GM19351 (cell line): ENCODE measurements around the gene CATSPER4.
A peak's percentile ranks its signal among the peaks of the same experiment; 100 is the strongest.

Experiments
- ATAC-seq: cut with Tn5 transposase; IDR thresholded peaks from one replicate; pipeline ENCODE4 v1.9.1; 2021; ENCODE audit warnings: mild to moderate bottlenecking, moderate library complexity; ENCODE audit not compliant: unreplicated experiment

CATSPER4 gene

DNA sequence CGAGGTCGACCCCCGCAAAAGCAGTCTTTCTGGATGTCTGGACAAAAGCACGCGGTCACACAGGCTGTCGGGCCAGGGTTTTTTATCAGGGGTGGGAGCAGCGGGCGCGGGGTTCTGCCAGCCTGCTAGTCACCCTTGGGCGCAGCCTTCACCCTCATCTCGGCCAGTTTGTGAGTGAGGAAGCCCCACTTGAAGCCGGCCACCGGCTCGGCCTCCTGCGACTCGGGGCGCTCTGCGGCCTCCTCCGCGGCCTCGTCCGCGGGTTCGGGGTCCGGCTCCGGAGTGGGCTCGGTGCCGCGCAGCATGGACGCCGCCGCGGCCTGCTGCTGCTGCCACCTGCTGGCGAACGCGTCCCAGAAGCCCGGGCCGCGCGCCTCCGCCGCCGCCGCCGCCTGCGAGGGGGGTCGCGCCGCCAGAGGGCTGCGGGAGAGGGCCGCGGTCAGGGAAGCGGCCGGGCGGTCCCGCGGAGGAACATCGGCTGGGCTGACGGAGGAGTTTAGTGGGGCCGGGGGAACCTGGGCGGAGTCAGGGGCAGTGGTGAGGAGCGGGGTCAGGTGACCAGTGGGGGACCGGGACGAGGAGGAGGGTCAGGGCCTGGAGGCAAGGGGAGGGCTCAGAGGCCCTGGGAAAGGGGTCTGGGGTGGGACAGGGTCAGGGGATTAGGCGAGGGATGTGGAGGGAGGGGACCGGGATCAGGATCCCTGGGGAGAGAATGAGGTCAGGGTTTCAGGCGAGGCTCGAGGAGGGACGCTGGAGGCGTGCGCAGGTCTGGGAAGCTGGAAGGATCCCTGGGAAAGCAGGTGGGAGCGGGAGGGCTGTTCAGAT is 26.2 kb upstream of the CATSPER4 start:
- no peak for ATAC-seq

DNA sequence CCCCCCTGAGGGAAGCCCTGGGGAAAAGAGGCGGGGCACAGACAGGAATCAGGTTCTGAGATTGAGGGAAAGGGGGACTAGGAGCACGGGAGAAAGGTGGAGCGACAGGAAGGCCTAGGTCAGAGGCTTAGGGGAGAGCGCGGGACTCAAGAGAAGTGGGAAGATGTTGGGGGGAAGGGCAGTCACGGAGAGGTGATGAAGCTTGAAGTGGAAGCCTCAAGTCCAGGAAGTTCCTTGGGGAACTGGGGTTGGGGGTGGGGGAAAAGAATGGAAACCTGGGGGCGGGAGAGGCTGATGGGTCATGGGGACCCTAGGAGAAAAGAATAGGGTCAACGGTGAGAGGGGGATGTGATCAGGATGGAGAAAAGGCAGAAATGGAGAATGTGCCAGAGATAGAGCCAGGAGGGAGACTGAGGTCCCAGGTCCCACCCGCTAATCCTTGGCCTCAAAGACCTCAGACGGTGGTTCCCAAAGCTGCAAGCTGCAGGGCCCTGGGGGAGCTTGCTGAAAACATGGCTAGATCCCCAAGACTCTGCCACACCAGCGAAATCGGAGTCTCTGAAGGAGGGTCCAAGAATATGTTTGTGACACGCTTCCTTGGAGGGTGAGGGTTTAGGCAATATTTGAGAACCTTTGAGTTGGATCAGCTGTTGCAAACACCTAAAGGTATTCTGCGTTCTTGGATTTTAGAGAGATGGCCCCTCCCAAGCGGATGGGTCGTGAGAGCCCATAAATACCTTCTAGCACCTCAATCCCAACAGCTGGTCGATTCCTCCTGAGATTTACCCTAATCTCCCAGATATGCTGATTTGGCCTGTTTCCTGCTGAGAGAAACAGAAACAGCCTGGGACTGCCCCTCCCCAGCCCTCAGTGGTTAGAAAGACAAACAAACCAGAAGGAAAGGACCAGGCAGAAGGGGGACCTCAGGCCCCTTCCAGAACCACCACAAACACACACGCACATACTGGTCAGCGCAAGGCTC is 25.2 kb upstream of the CATSPER4 start:
- ATAC-seq, result no peak

GRCh38 chr1:26166719-26167281 is 23.6 kb upstream of the CATSPER4 start:
- ATAC-seq, result no peak

DNA sequence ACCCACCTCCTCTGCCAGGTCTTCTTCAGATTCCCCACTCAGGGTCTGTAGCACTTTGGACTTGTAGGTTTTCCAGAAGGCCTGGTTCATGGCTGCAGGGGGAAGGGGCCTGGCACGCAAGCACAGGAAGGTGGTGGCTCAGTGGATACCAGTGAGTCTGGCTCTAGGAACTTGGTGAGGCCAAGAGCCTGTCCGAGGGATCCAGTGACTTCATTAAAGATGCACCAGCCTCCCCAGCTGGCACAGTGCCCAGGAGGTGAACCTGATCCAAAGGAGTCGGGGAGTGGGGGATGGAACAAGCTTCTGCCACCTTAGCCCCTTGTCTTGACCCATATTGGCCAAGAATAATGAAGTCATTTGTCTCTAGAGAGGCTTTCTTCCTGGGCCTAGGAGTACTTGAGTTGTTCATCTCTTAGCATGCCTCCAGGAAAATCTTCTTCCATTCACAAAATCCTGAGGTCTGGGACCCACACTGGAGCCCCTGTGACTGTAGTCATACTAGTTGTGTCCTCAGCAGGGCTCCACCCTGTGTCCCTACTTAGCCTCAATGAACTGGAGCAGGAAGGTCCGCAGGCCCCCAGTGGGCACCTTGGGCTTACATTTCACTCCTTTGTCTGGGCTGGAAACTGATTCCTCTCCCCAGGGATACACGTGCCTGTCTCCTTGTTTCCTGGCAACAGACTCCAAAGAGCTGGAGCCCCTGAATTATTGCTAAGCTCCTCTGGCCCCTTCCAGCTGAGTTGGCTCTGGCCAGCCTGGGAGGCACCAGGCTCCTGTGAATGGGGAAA is 21.8 kb upstream of the CATSPER4 start, which contains the start of gene C1orf232:
TSS of gene C1orf232 (minus strand) at position 554 of the 788 bp plus-strand sequence. CDS start at position 90, 464 bp downstream.
- ATAC-seq, result no peak

GRCh38 chr1:26169198-26169554 is 21.2 kb upstream of the CATSPER4 start:
- no peak for ATAC-seq

DNA sequence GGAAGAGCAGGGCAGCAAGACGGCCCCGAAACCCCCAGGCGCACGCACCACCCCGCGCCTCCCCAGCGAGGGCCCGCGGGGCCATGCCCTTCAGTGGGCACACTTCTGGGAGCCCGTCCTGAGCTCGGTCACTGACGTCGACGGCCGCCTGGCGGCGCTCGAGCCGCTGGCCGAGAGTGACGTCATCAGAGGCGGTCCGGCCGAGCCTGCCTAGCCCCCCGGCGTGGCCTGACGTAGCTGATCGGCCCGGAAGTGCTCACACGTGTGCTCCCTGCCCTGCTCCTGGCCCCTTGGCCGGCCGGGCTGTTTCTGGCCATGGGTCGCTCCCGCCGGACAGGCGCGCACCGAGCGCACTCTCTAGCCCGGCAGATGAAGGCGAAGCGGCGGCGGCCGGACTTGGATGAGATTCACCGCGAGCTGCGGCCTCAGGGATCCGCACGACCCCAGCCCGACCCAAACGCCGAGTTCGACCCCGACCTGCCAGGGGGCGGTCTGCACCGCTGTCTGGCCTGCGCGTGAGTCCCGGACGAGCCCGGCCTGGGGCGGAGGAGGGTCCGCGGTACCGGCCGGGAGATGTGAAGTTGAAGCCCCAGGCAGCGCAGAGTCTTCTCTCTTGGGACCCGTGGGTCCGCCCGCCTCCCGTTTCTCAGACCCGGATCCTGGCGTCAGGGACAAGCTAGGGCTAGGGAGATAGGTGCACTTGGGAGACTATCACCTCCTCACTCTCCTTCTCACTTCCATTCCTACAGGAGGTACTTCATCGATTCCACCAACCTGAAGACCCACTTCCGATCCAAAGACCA is 20.5 kb upstream of the CATSPER4 start, which contains the start of gene ZNF593:
TSS of gene ZNF593 (plus strand) at position 240 of the 803 bp plus-strand sequence. CDS start at position 316, 76 bp downstream.
- peak; percentile 97 for ATAC-seq

GRCh38 chr1:26170472-26170821 is 20.0 kb upstream of the CATSPER4 start:
- ATAC-seq, result no peak

GRCh38 chr1:26171084-26172072 is 19.0 kb upstream of the CATSPER4 start, which contains the start of gene ZNF593OS:
Gene ZNF593OS, minus strand, starts transcription at chr1:26171832. Its CDS starts 171 bp downstream, at chr1:26171661.
- ATAC-seq, result no peak

- no peak for ATAC-seq
These were observed 15.1 kb upstream of the CATSPER4 start for GRCh38 chr1:26175346-26175745.

GRCh38 chr1:26177182-26177684 is 13.2 kb upstream of the CATSPER4 start, which contains the start of gene CNKSR1:
Gene CNKSR1, plus strand, starts transcription at chr1:26177491. Its CDS starts 57 bp downstream, at chr1:26177548.
- ATAC-seq, result no peak

DNA sequence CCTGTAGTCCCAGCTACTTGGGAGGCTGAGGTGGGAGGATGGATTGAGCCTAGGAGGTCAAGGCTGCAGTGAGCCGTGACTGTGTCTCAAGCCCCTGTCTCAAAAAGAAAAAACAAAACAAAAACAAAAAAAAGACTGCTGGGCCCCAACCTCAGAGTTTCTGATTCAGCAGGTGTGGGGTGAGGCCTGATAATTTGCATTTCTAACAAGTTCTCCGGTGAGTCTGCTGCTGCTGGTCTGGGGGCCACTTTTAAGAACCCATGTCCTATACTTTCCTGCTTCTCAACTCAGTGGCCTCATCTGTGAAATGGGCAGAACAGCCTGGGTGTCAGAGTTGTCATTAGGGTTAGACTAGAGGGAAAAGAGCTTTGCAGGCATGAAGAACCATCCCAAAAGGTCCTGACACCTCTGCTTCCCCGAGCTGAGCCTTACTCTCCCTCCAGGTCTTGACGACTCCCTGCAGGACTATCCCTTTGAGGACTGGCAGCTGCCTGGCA is 10.3 kb upstream of the CATSPER4 start:
- no peak for ATAC-seq

DNA sequence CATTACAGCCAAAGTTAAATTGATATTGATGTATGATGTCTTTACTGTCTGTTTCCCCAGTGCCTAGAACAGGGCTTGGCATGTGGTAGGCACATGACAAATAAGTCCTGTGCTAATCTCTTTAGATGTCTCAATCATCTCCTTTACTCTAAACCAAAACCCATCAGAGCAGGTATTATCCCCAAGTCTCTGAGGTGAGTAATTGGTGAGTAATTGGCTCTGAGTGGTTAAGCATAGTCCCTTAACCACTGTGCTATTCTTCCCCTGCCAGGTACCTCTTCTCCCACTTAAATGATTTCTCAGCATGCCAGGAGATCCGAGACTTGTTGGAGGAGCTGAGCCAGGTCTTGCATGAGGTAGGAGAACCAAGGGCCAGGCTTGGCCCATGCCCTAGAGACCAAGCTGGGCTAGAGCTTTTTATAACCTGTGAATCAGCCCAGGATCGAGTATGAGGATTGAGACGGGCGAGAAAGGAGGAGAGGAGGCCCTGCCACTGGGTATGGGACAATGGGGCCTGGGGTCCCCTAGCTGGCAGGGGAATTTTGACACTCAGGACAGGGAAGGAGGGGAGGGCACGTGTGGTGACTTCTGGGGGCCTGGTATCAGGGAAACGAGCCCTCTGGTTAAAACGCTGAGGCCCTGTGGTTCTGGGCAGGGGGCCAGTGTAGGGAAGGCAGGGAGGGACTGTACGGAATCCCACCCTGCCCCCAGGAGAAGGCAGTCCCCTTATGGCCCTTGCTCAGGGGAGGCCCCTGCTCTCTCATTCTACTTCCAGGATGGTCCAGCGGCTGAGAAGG is 8.6 kb upstream of the CATSPER4 start:
- ATAC-seq, result no peak

DNA sequence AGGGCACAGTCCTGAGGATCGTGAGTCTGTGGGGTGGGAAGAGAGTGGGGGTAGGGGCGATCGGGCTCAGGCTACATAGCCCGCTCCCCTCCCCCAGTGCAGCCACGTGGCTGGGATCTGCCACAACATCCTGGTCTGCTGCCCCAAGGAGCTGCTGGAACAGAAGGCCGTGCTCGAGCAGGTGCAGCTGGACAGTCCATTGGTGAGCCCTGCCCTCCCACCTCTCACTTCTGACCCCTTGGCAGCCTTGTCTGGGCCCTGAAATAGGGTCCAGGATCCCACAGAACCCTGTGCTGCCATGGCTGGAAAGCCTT is 8.1 kb upstream of the CATSPER4 start:
- no peak for ATAC-seq

DNA sequence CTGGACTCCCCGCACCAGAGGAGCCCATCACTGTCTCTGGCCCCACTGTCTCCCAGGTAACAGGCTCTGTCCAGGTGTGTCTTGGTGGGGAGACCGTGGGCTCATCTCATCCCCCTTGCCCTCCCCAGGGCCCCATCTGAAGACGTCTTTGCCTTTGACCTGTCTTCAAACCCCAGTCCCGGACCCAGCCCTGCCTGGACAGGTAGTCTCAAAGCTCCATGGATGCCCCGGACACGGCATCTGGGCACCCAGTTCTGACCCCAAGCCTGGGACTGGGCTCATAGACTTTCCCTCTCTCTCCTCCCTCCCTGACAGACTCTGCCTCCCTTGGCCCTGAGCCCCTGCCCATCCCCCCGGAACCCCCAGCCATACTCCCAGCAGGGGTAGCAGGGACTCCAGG is 6.3 kb upstream of the CATSPER4 start:
- no peak for ATAC-seq

GRCh38 chr1:26184883-26185282 is 5.5 kb upstream of the CATSPER4 start:
- ATAC-seq, result no peak

DNA sequence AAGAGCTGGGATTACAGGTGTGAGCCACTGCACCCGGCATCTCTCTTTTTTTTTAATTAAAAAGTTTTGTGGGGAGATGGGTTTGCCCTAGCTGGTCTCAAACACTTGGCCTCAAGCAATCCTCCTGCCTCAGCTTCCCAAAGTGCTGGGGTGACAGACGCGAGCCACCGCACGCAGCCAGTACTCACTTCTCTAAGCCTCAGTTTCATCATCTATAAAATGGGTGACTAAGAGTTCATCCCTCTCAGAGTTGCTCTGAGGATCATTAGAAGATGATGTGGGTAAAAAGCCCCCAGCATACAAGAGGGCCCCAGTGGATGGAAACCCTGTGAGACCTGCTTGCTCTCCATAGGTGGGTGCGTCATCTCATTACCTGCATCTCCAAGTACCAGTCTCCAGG is 2.5 kb upstream of the CATSPER4 start:
- ATAC-seq, result no peak

- ATAC-seq, result no peak
These were observed 1.9 kb upstream of the CATSPER4 start for GRCh38 chr1:26188477-26188876.
